H1 (cell line): Measurements from ENCODE around the gene ALOX5AP. TPM values are rescaled to one million over a fixed set of nuclear protein-coding genes. Genes with fewer than 3 reads are reported as not detected.

Experiments
- CTCF ChIA-PET: fragments of 300-600 bp; sonication (Branson Sonifier 250); formaldehyde crosslinking; loops from one replicate; lab custom pipeline; 2021; ENCODE audit not compliant: partially characterized antibody; lab: Charles Lee
- POLR2A ChIA-PET: fragments of 300-600 bp; sonication (Branson Sonifier 250); formaldehyde crosslinking; loops from one replicate; lab custom pipeline; 2021; ENCODE audit warnings: inconsistent platforms; ENCODE audit not compliant: partially characterized antibody; lab: Charles Lee
- DNase-seq, 2 experiments: peaks; one replicate each; pipeline versions ENCODE4 v3.0.0 to v3.0.0-alpha.2; 2010 to 2022; ENCODE audit warnings: low spot score in 2 of 2, low read depth in 1 of 2, mixed read lengths in 1 of 2
- FAIRE-seq: peaks from 2 replicates; lab custom pipeline; 2011; peaks lifted over from hg19 to GRCh38; lab: Jason Lieb, UNC
- H2AFZ ChIP-seq: 2 replicates; pipeline ENCODE4 v1.8.1; 2012; ENCODE audit warnings: low read length, inconsistent platforms
- H2AK5ac ChIP-seq: 2 replicates; pipeline ENCODE4 v1.6.1; 2013; ENCODE audit warnings: low read depth, low read length
- H2BK120ac ChIP-seq: replicated peaks from 2 replicates; pipeline ENCODE3; 2013; ENCODE audit warnings: low read depth, low read length, inconsistent platforms
- H2BK12ac ChIP-seq: 2 replicates; pipeline ENCODE4 v1.6.1; 2013; ENCODE audit warnings: low read depth, low read length
- H2BK15ac ChIP-seq: 2 replicates; pipeline ENCODE4 v1.6.1; 2013; ENCODE audit warnings: low read length
- H2BK20ac ChIP-seq: 2 replicates; pipeline ENCODE4 v1.6.1; 2013; ENCODE audit warnings: low read length
- H2BK5ac ChIP-seq: 2 replicates; pipeline ENCODE4 v1.6.1; 2013; ENCODE audit warnings: low read depth, low read length
- H3K14ac ChIP-seq: 2 replicates; pipeline ENCODE4 v1.6.1; 2013; ENCODE audit warnings: inconsistent platforms; ENCODE audit not compliant: insufficient read length
- H3K18ac ChIP-seq: 2 replicates; pipeline ENCODE4 v1.6.1; 2013; ENCODE audit warnings: low read length; ENCODE audit errors: extremely low read depth
- H3K23ac ChIP-seq: 2 replicates; pipeline ENCODE4 v1.6.1; 2013; ENCODE audit warnings: inconsistent platforms; ENCODE audit not compliant: insufficient read length
- H3K23me2 ChIP-seq: 2 replicates; pipeline ENCODE4 v1.6.1; 2013; ENCODE audit warnings: low read depth, low read length
- H3K27ac ChIP-seq: 2 replicates; pipeline ENCODE4 v1.6.1; 2011; ENCODE audit warnings: low read depth, low read length, inconsistent platforms
- H3K27me3 ChIP-seq, 4 experiments: replicated peaks in 1 of 4; 1 replicate in 1 of 4; 2 replicates in 3 of 4; pipeline versions ENCODE4 v1.6.1 to v1.8.1; 2011 to 2013; ENCODE audit warnings: low read length in 3 of 4, mild to moderate bottlenecking in 3 of 4, inconsistent platforms in 2 of 4, mixed read lengths in 2 of 4, moderate library complexity in 1 of 4; ENCODE audit not compliant: control insufficient read depth in 3 of 4, insufficient read depth in 3 of 4; ENCODE audit errors: extremely low read depth in 1 of 4
- H3K36me3 ChIP-seq, 4 experiments: 2 replicates each; pipeline versions ENCODE4 v1.6.1 to v1.8.1; 2011 to 2013; ENCODE audit warnings: mild to moderate bottlenecking in 4 of 4, low read length in 3 of 4, moderate library complexity in 2 of 4, control low read depth in 1 of 4, inconsistent platforms in 1 of 4; ENCODE audit not compliant: insufficient read depth in 4 of 4, control insufficient read depth in 2 of 4
- H3K4ac ChIP-seq: replicated peaks from 2 replicates; pipeline ENCODE3; 2013; ENCODE audit warnings: low read length, low read depth, mixed read lengths, inconsistent platforms; ENCODE audit not compliant: insufficient read length
- H3K4me1 ChIP-seq, 4 experiments: replicated peaks in 1 of 4; 1 replicate in 1 of 4; 2 replicates in 3 of 4; pipeline versions ENCODE4 v1.6.1 to v1.8.1; 2011 to 2013; ENCODE audit warnings: low read length in 3 of 4, inconsistent platforms in 2 of 4, mixed read lengths in 1 of 4; ENCODE audit not compliant: insufficient read depth in 4 of 4, control insufficient read depth in 3 of 4
- H3K4me2 ChIP-seq, 2 experiments: 2 replicates each; pipeline versions ENCODE4 v1.6.1 to v1.8.1; 2011 to 2013; ENCODE audit warnings: low read depth in 2 of 2, low read length in 2 of 2, control low read depth in 1 of 2, inconsistent platforms in 1 of 2, mild to moderate bottlenecking in 1 of 2; ENCODE audit not compliant: insufficient read depth in 1 of 2
- H3K4me3 ChIP-seq, 4 experiments: fragments of 200-600, 300-600 bp in 1 of 4; sonication (generic), shearing (Covaris generic), sonication (Bioruptor Twin) in 1 of 4; 2 replicates each; pipeline versions ENCODE4 v1.5.1 to v1.8.1; 2011 to 2016; ENCODE audit warnings: low read length in 4 of 4, low read depth in 3 of 4, control low read depth in 2 of 4, inconsistent platforms in 2 of 4, mild to moderate bottlenecking in 2 of 4, mixed read lengths in 1 of 4, moderate library complexity in 1 of 4; ENCODE audit not compliant: insufficient read depth in 2 of 4; ENCODE audit errors: extremely low read depth in 1 of 4
- H3K56ac ChIP-seq: replicated peaks from 2 replicates; pipeline ENCODE3; 2013; ENCODE audit warnings: low read depth, mild to moderate bottlenecking, mixed read lengths, low read length, inconsistent platforms; ENCODE audit not compliant: insufficient read length
- H3K79me1 ChIP-seq: 2 replicates; pipeline ENCODE4 v1.6.1; 2013; ENCODE audit warnings: low read depth, low read length, control low read depth
- H3K79me2 ChIP-seq, 2 experiments: 2 replicates each; pipeline versions ENCODE4 v1.6.1 to v1.8.1; 2012 to 2013; ENCODE audit warnings: low read length in 2 of 2, mild to moderate bottlenecking in 2 of 2, inconsistent platforms in 1 of 2; ENCODE audit not compliant: insufficient read depth in 2 of 2, control insufficient read depth in 1 of 2
- H3K9ac ChIP-seq, 4 experiments: replicated peaks in 1 of 4; 1 replicate in 1 of 4; 2 replicates in 3 of 4; pipeline versions ENCODE4 v1.6.1 to v1.8.1; 2011 to 2013; ENCODE audit warnings: low read depth in 3 of 4, low read length in 3 of 4, control low read depth in 2 of 4, mild to moderate bottlenecking in 2 of 4, moderate library complexity in 2 of 4, inconsistent platforms in 1 of 4; ENCODE audit errors: extremely low read depth in 1 of 4
- H3K9me3 ChIP-seq, 2 experiments: 2 replicates each; pipeline versions ENCODE4 v1.6.1 to v1.8.1; 2012 to 2013; ENCODE audit warnings: mild to moderate bottlenecking in 2 of 2, moderate library complexity in 2 of 2, control low read depth in 1 of 2, inconsistent platforms in 1 of 2, low read depth in 1 of 2, low read length in 1 of 2, mixed read lengths in 1 of 2; ENCODE audit not compliant: insufficient read depth in 2 of 2
- H4K20me1 ChIP-seq, 2 experiments: replicated peaks in 1 of 2; 2 replicates each; pipeline versions ENCODE3 to v1.8.1; 2011 to 2013; ENCODE audit warnings: inconsistent platforms in 2 of 2, low read length in 2 of 2, mild to moderate bottlenecking in 1 of 2; ENCODE audit not compliant: insufficient read depth in 2 of 2, control insufficient read depth in 1 of 2
- H4K5ac ChIP-seq: 2 replicates; pipeline ENCODE4 v1.6.1; 2013; ENCODE audit warnings: low read length, low read depth, mixed read lengths, inconsistent platforms; ENCODE audit not compliant: insufficient read length
- H4K8ac ChIP-seq: 2 replicates; pipeline ENCODE4 v1.8.0; 2013; ENCODE audit warnings: mild to moderate bottlenecking, moderate library complexity, low read length, inconsistent platforms; ENCODE audit not compliant: insufficient read depth; ENCODE audit errors: extremely low read depth
- H4K91ac ChIP-seq: replicated peaks from 2 replicates; pipeline ENCODE3; 2013; ENCODE audit warnings: low read length, mixed read lengths, inconsistent platforms; ENCODE audit not compliant: insufficient read length
- WGBS, 2 experiments: shearing (Covaris generic) in 1 of 2; methylation state at CpG; one replicate each; pipeline versions ENCODE4 v1.1.6 to v1.1.7; 2013 to 2015; ENCODE audit warnings: low lambda C conversion rate in 2 of 2, mixed read lengths in 2 of 2, inconsistent platforms in 1 of 2, low coverage in 1 of 2, missing lambda C conversion rate in 1 of 2; ENCODE audit not compliant: insufficient replicate concordance in 2 of 2, insufficient coverage in 1 of 2, insufficient read length in 1 of 2; ENCODE audit errors: extremely low coverage in 1 of 2, missing lambda C conversion rate in 1 of 2; 5-methylcytosine and 5-hydroxymethylcytosine counted together
- polyA plus RNA-seq, 7 experiments: library from polyadenylated mRNA; depleted of rRNA in 3 of 7; stranded (reverse) in 5 of 7; unstranded in 2 of 7; fragments of >200 nt in 5 of 7; fragments of 200-250 nt in 2 of 7; gene quantifications; 1 replicate in 5 of 7; 2 replicates in 1 of 7; 4 replicates in 1 of 7; pipeline versions ENCODE4 v1.2.1 to v1.2.3, GENCODE V29; 2011 to 2013; ENCODE audit warnings: missing spikeins in 2 of 7, mixed read lengths in 2 of 7
- total RNA-seq: library from RNA; stranded (reverse); fragmentation: NEBNext Ultra II Directional; extraction: Animal tissue kit (Norgen Biotek cat#: 25700); gene quantifications from 2 replicates; pipeline ENCODE4 v1.2.1, GENCODE V29; 2021

ALOX5AP gene
- total and polyA plus RNA-seq, 2 of the 8 experiments (the other 6 are each of a cell fraction or from before 2014, with no cell fraction given): not detected

GRCh38 chr13:30721936-30722335 lies 13.4 kb upstream of the ALOX5AP start:
- 90% methylated on average over 4 of the region's 4 CpGs; no CpG with 5 or more reads in 1 of the 2 experiments for WGBS, 2 experiments
- Histone ChIP-seq H2AK5ac (no peak overlapping the region), H3K36me3 (no peaks in the 10 kb centered on the region), H4K5ac (no peak overlapping the region), H2BK12ac (no peak overlapping the region), H3K18ac (no peak overlapping the region), H3K4ac (no peak overlapping the region), H3K9me3 (no peaks in the 10 kb centered on the region), H3K23ac (no peak overlapping the region), H2AFZ (no peak overlapping the region), H4K91ac (no peak overlapping the region), H3K23me2 (no peaks in the 10 kb centered on the region), H3K27ac (no peak overlapping the region), H2BK15ac (no peak overlapping the region), H4K20me1 (no peaks in the 10 kb centered on the region), H2BK20ac (no peak overlapping the region), H2BK120ac (no peak overlapping the region), H3K79me2 (no peaks in the 10 kb centered on the region), H3K14ac (no peak overlapping the region), H3K27me3 (no peaks in the 10 kb centered on the region), H3K4me1 (no peaks in the 10 kb centered on the region), H3K56ac (no peak overlapping the region), H3K9ac (no peak overlapping the region), H2BK5ac (no peak overlapping the region), H3K4me2 (no peak overlapping the region), H3K79me1 (no peaks in the 10 kb centered on the region), H3K4me3 (no peak overlapping the region), H4K8ac (no peak overlapping the region)
- POLR2A ChIA-PET: no interaction called here
- FAIRE-seq (no peak), DNase-seq (no peak)
- CTCF ChIA-PET: interaction anchor here (0.8 kb wide), 1 partner anchor 327 kb away, joined by 3 read pairs; no protein-coding TSS in a partner anchor
